ENCODE measurements around the gene ZNF644.

Gene ZNF644

DNA sequence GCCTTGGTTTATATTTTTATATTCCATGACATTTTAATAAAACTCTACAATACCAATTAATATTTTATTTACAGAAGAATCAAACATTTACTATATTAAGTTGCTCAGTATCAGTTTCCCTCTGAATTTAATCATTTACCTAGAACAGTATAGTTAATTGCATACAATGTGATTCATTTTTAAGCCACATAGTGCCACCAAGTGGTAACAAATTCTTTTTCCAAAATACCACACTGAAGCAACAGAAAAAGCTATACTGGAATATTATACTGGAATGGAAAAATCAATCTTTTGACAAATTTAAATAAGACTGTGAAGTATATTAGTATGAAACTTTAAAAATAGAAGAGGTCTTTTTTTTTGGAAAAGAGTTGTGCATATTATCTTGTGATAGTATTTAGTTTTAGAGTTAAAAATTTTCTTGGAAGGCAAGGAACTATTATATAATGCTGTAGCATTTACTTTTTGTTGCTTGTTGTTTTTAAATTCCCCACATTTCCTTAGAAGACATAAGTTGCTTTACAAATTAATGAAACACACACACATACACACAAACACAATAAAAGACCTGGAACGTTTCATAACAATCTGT is 57.3 kb downstream of the ZNF644 start:
- Histone ChIP-seq H3K27me3 (ENCODE audit: control insufficient read depth, low read length) (no peaks in the 10 kb centered on the region), H3K27ac (ENCODE audit: low read depth, low read length) (no peak overlapping the region), H3K4me3 (ENCODE audit: low read length) (no peak overlapping the region), H3K4me2 (ENCODE audit: low read length) (no peak overlapping the region), H3K9me2 (replicated peaks; ENCODE audit: control insufficient read depth, low read length) (no peaks in the 10 kb centered on the region), H4K20me1 (ENCODE audit: control insufficient read depth, insufficient read depth, low read depth, low read length) (no peaks in the 10 kb centered on the region), H3K36me3 (ENCODE audit: control insufficient read depth, low read length) (peaks cover 21% of the 10 kb centered on the region), H3K4me1 (ENCODE audit: control insufficient read depth, low read length) (no peaks in the 10 kb centered on the region), H3K79me2 (ENCODE audit: control insufficient read depth, low read length) (peaks cover 79% of the 10 kb centered on the region), H3K9me3 (ENCODE audit: control insufficient read depth, insufficient read depth, low read length) (no peaks in the 10 kb centered on the region), H3F3A (ENCODE audit: control insufficient read depth, insufficient read depth) (peaks cover 7% of the 10 kb centered on the region)
- TF ChIP-seq, protein P1, sequence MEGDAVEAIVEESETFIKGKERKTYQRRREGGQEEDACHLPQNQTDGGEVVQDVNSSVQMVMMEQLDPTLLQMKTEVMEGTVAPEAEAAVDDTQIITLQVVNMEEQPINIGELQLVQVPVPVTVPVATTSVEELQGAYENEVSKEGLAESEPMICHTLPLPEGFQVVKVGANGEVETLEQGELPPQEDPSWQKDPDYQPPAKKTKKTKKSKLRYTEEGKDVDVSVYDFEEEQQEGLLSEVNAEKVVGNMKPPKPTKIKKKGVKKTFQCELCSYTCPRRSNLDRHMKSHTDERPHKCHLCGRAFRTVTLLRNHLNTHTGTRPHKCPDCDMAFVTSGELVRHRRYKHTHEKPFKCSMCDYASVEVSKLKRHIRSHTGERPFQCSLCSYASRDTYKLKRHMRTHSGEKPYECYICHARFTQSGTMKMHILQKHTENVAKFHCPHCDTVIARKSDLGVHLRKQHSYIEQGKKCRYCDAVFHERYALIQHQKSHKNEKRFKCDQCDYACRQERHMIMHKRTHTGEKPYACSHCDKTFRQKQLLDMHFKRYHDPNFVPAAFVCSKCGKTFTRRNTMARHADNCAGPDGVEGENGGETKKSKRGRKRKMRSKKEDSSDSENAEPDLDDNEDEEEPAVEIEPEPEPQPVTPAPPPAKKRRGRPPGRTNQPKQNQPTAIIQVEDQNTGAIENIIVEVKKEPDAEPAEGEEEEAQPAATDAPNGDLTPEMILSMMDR (IDR thresholded peaks at IDR 0.05; ENCODE audit: low read depth, low read length, poor library complexity, severe bottlenecking) = peak; percentile 51
- TF ChIP-seq EZH2phosphoT487 (IDR thresholded peaks at IDR 0.05; ENCODE audit: borderline replicate concordance, low read length) = no peak

DNA sequence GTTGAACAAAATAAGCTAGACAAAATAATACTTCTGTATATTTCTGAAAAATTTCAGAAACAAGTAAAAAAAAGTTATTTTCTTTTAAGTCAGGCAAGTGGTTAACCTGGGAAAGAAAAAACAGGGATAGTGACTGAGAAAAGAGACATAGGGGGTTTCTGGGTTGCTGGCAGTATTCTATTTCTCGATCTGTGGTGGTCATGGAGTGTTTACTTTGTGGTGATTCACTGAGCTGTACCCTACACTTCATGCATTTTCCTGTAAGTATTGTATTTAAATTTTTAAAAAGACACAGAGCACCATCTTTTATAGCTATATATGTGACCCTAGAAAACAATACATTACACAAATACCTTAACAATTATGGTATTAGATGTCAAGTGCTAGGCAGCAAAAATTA is 58.2 kb downstream of the ZNF644 start:
- H3K79me2 ChIP-seq (ENCODE audit: control insufficient read depth, low read length) = peaks cover 80% of the 10 kb centered on the region
- TF ChIP-seq, protein P1 (IDR thresholded peaks at IDR 0.05; ENCODE audit: low read depth, low read length, poor library complexity, severe bottlenecking) = no peak
- TF ChIP-seq EZH2phosphoT487 (IDR thresholded peaks at IDR 0.05; ENCODE audit: borderline replicate concordance, low read length) = no peak
- H3K9me3 ChIP-seq (ENCODE audit: control insufficient read depth, insufficient read depth, low read length) = no peaks in the 10 kb centered on the region
- H3K9me2 ChIP-seq (replicated peaks; ENCODE audit: control insufficient read depth, low read length) = no peaks in the 10 kb centered on the region
- peaks cover 22% of the 10 kb centered on the region for H3K36me3 ChIP-seq (ENCODE audit: control insufficient read depth, low read length)
- H3K4me3 ChIP-seq (ENCODE audit: low read length) = no peak overlapping the region
- no peaks in the 10 kb centered on the region for H3K4me1 ChIP-seq (ENCODE audit: control insufficient read depth, low read length)
- no peak overlapping the region for H3K27ac ChIP-seq (ENCODE audit: low read depth, low read length)
- no peaks in the 10 kb centered on the region for H4K20me1 ChIP-seq (ENCODE audit: control insufficient read depth, insufficient read depth, low read depth, low read length)
- peaks cover 7% of the 10 kb centered on the region for H3F3A ChIP-seq (ENCODE audit: control insufficient read depth, insufficient read depth)
- no peaks in the 10 kb centered on the region for H3K27me3 ChIP-seq (ENCODE audit: control insufficient read depth, low read length)
- no peak overlapping the region for H3K4me2 ChIP-seq (ENCODE audit: low read length)

DNA sequence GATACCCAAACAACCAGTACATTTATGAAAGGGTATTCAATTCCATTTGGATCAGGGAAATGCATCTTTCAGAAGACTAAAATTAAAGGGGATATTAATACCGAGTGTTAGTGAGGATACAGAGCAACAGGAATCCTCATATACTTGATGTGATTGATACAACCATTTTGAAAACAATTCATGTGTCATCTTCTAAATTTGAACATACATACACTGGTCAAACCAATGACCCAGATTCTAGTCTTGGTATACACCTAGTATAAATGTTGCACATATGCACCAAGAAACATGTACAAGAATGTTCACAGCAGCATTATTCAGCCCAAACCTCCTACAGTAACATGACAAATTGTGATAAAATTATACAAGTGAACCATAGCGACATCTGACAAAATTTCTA is 58.6 kb downstream of the ZNF644 start:
- Histone ChIP-seq H4K20me1 (ENCODE audit: control insufficient read depth, insufficient read depth, low read depth, low read length) (no peaks in the 10 kb centered on the region), H3F3A (ENCODE audit: control insufficient read depth, insufficient read depth) (peaks cover 7% of the 10 kb centered on the region), H3K36me3 (ENCODE audit: control insufficient read depth, low read length) (peaks cover 26% of the 10 kb centered on the region), H3K9me3 (ENCODE audit: control insufficient read depth, insufficient read depth, low read length) (no peaks in the 10 kb centered on the region), H3K27ac (ENCODE audit: low read depth, low read length) (no peak overlapping the region), H3K27me3 (ENCODE audit: control insufficient read depth, low read length) (no peaks in the 10 kb centered on the region), H3K9me2 (replicated peaks; ENCODE audit: control insufficient read depth, low read length) (no peaks in the 10 kb centered on the region), H3K4me2 (ENCODE audit: low read length) (no peak overlapping the region), H3K79me2 (ENCODE audit: control insufficient read depth, low read length) (peaks cover 81% of the 10 kb centered on the region), H3K4me3 (ENCODE audit: low read length) (no peak overlapping the region), H3K4me1 (ENCODE audit: control insufficient read depth, low read length) (no peaks in the 10 kb centered on the region)
- TF ChIP-seq, protein P1 (IDR thresholded peaks at IDR 0.05; ENCODE audit: low read depth, low read length, poor library complexity, severe bottlenecking) = no peak
- TF ChIP-seq EZH2phosphoT487 (IDR thresholded peaks at IDR 0.05; ENCODE audit: borderline replicate concordance, low read length) = no peak

All from DOHH2 (cell line).